Right lobe of liver (tissue), 4 donors: ENCODE data around the gene COL16A1.

ENCODE experiments used
- POLR2A ChIP-seq: fragments of 450-650 bp; IDR thresholded peaks from one replicate; pipeline ENCODE4 v1.6.1; 2017; ENCODE audit warnings: antibody characterized with exemption, mild to moderate bottlenecking
- TF ChIP-seq, protein P1 (sequence below), 4 donors: fragments of 200-600 bp in 3 of 4; fragments of 450-650 bp in 1 of 4; IDR thresholded peaks; one replicate each; pipeline versions ENCODE4 v1.5.1 to v1.8.0; 2016 to 2022; ENCODE audit warnings: antibody characterized with exemption in 4 of 4, mild to moderate bottlenecking in 2 of 4
- donor health status: DM: no; HTN: no; CAD: no.
- donor health status: DM: no; HTN: no; CAD: no.
- donor health status: DM: no; HTN: yes; CAD: no.

DNA sequence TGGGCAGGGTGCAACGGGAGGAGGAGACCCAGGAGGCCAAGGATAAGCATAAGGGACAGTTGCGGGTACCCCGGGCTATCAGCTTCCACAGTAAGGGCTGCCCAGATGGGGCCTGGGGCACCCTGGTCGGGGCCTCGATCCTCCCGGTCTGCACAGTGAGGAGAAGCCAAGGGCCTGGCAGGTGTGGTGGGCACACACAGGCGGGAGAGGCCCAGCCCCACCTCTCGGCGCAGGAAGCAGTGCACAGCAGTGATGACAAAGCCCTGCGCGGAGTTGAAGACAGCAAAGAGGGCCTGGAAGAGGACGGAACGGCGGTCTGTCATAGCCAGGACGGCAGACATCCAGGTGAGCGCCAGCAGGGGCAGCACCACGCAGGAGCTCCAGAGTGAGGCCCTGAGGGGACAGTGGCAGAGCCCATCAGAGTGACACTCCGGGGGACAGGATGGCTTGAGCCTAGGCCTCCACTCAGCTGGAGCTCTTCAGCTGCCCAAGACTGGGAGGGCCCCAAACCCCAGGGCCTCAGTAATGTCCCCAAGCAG, 29.0 kb upstream of the COL16A1 start:
- TF ChIP-seq, protein P1, sequence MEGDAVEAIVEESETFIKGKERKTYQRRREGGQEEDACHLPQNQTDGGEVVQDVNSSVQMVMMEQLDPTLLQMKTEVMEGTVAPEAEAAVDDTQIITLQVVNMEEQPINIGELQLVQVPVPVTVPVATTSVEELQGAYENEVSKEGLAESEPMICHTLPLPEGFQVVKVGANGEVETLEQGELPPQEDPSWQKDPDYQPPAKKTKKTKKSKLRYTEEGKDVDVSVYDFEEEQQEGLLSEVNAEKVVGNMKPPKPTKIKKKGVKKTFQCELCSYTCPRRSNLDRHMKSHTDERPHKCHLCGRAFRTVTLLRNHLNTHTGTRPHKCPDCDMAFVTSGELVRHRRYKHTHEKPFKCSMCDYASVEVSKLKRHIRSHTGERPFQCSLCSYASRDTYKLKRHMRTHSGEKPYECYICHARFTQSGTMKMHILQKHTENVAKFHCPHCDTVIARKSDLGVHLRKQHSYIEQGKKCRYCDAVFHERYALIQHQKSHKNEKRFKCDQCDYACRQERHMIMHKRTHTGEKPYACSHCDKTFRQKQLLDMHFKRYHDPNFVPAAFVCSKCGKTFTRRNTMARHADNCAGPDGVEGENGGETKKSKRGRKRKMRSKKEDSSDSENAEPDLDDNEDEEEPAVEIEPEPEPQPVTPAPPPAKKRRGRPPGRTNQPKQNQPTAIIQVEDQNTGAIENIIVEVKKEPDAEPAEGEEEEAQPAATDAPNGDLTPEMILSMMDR (IDR thresholded peaks at IDR 0.05) = no peak
- no peak for TF ChIP-seq POLR2A
